Testis (tissue), 3 donors: Measurements from ENCODE around the gene FRG1. TPM values are rescaled to one million over a fixed set of nuclear protein-coding genes. Genes with fewer than 3 reads are reported as not detected.
"Not testable (repeated sequence)": the region's sequence is repeated elsewhere in the genome, so short reads cannot be mapped to it uniquely, and the experiment has no call there.

ENCODE experiments used
- DNase-seq: peaks from one replicate; pipeline ENCODE4 v3.0.0-alpha.2; 2019
- H3K27ac ChIP-seq, 2 donors: fragments of 200-600 bp; sonication (generic); one replicate each; pipeline ENCODE4 v1.5.1; 2019
- H3K27me3 ChIP-seq: fragments of 200-600 bp; sonication (generic); one replicate; pipeline ENCODE4 v1.5.1; 2019
- H3K36me3 ChIP-seq: fragments of 200-600 bp; sonication (generic); one replicate; pipeline ENCODE4 v1.5.1; 2017; ENCODE audit warnings: low read depth; ENCODE audit errors: missing control alignments
- H3K4me1 ChIP-seq: fragments of 200-600 bp; sonication (generic); one replicate; pipeline ENCODE4 v1.5.1; 2019
- H3K4me3 ChIP-seq, 2 donors: fragments of 200-600 bp; sonication (generic); one replicate each; pipeline ENCODE4 v1.5.1; 2017 to 2019
- H3K9me3 ChIP-seq: fragments of 200-600 bp; sonication (generic); one replicate; pipeline ENCODE4 v1.5.1; 2017
- POLR2A ChIP-seq: fragments of 450-650 bp; IDR thresholded peaks from one replicate; pipeline ENCODE4 v1.6.1; 2017; ENCODE audit warnings: antibody characterized with exemption, mild to moderate bottlenecking, moderate library complexity
- WGBS, 2 donors: methylation state at CpG; one replicate each; pipeline ENCODE4 v1.1.5; 2018; 5-methylcytosine and 5-hydroxymethylcytosine counted together
- intact Hi-C: fragments of 100-400 bp; cut with DNase I; formaldehyde crosslinking; loops from one replicate; pipeline ENCODE4 v1.15.1; 2023; ENCODE audit warnings: low total_unique reads
- polyA plus RNA-seq: library from polyadenylated mRNA; stranded (reverse); fragments of 350-450 nt; fragmentation: Illumina TruSeq; extraction: RNeasy Lipid Tissue Mini Kit (QIAGEN cat#74804); gene quantifications from one replicate; pipeline ENCODE4 v1.2.3, GENCODE V29; 2014; ENCODE audit warnings: low read depth, low replicate concordance; ENCODE audit not compliant: insufficient read depth
- total RNA-seq, 2 donors: library from RNA; depleted of rRNA; stranded (reverse); fragments of >200 nt; gene quantifications; one replicate each; pipeline ENCODE4 v1.2.3, GENCODE V29; 2016
- TF ChIP-seq, protein P1 (sequence below), 3 experiments: fragments of 450-650 bp in 2 of 3; fragments of 200-600 bp in 1 of 3; sonication (generic) in 1 of 3; IDR thresholded peaks; one replicate each; pipeline ENCODE4 v1.5.1; 2016 to 2019; ENCODE audit warnings: antibody characterized with exemption in 3 of 3, mild to moderate bottlenecking in 2 of 3, moderate library complexity in 1 of 3

Gene FRG1
- total and polyA plus RNA-seq, 3 donors from 2014 or later, result 26.2 to 36.0 (median 34.6) TPM

- intact Hi-C loops, result no loop called here
- DNase-seq, result no peak
- Histone ChIP-seq H3K4me3 (peak overlapping the region in 1 of 2 donors; percentile 7), H3K27me3 (no peaks in the 10 kb centered on the region), H3K4me1 (no peaks in the 10 kb centered on the region), H3K27ac (no peak overlapping the region), H3K36me3 (no peaks in the 10 kb centered on the region), H3K9me3 (no peaks in the 10 kb centered on the region)
- TF ChIP-seq, protein P1, sequence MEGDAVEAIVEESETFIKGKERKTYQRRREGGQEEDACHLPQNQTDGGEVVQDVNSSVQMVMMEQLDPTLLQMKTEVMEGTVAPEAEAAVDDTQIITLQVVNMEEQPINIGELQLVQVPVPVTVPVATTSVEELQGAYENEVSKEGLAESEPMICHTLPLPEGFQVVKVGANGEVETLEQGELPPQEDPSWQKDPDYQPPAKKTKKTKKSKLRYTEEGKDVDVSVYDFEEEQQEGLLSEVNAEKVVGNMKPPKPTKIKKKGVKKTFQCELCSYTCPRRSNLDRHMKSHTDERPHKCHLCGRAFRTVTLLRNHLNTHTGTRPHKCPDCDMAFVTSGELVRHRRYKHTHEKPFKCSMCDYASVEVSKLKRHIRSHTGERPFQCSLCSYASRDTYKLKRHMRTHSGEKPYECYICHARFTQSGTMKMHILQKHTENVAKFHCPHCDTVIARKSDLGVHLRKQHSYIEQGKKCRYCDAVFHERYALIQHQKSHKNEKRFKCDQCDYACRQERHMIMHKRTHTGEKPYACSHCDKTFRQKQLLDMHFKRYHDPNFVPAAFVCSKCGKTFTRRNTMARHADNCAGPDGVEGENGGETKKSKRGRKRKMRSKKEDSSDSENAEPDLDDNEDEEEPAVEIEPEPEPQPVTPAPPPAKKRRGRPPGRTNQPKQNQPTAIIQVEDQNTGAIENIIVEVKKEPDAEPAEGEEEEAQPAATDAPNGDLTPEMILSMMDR (IDR thresholded peaks at IDR 0.05), result no peak
- no peak for TF ChIP-seq POLR2A
- 85 to 87% methylated on average over 21 to 23 of the region's 23 CpGs for WGBS, 2 donors
These were observed 23.3 kb upstream of the FRG1 start for GRCh38 chr4:189917161-189917891.

- H3K27me3 ChIP-seq, result no peaks in the 10 kb centered on the region
- no peaks in the 10 kb centered on the region for H3K9me3 ChIP-seq
- H3K4me1 ChIP-seq, result no peaks in the 10 kb centered on the region
- H3K27ac ChIP-seq, result no peak overlapping the region
- H3K36me3 ChIP-seq, result no peaks in the 10 kb centered on the region
- TF ChIP-seq POLR2A, result no peak
- TF ChIP-seq, protein P1 (IDR thresholded peaks at IDR 0.05), result no peak
- H3K4me3 ChIP-seq, result no peak overlapping the region
- DNase-seq, result no peak
- intact Hi-C loops, result no loop called here
- WGBS, 2 donors, result 80 to 91% methylated on average over 1 of the region's 1 CpG
These were observed 19.6 kb upstream of the FRG1 start for GRCh38 chr4:189921058-189921457.

DNA sequence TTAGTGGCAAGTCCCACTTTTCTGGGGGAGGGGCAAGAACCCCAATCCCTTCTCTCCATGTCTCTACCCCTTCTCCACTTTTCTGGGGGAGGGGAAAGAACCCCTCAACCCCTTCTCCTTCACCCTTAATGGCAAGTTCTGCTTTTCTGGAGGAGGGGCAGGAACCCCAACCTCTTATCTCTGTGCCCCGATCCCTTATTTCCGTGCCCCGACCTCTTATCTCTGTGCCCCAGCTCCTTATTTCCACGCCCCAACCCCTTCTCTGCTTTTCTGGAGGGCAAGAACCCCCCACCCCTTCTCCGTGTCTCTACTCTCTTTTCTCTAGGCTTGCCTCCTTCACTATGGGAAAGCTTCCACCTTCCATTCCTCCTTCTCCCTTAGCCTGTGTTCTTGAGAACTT is 13.9 kb upstream of the FRG1 start:
- intact Hi-C loops, H3K4me1 ChIP-seq, DNase-seq, H3K27me3 ChIP-seq, H3K4me3 ChIP-seq, H3K9me3 ChIP-seq, H3K36me3 ChIP-seq, H3K27ac ChIP-seq: not testable (repeated sequence)
- 89 to 92% methylated on average over 5 of the region's 5 CpGs for WGBS, 2 donors

GRCh38 chr4:189941005-189941450 is 356 bp downstream of the FRG1 start:
- DNase-seq, result no peak

DNA sequence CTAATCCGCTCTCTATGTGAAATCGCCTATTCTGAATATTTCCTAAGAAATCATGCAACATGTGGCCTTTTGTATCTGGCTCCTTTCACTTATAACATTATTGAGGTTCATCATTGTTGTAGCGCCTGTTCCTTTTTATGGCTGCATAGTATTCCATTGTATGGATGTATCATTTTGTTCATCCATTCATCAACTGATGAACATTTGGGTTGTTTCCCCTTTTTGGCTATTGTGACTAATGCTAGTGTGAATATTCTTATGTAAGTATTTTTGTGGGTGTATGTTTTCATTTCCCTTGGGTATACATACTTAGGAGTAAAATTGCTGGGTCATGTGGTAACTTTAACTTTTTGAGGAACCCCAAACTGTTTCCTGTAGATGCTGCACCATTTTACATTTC is 1.7 kb downstream of the FRG1 start:
- H3K27me3 ChIP-seq, H3K4me1 ChIP-seq, H3K27ac ChIP-seq, H3K4me3 ChIP-seq, intact Hi-C loops, DNase-seq, H3K9me3 ChIP-seq, H3K36me3 ChIP-seq: not testable (repeated sequence)
- 57 to 78% methylated on average over 3 of the region's 3 CpGs for WGBS, 2 donors

More at GRCh38 chr4:189941005-189941450, 356 bp downstream of the FRG1 start:
- no peaks in the 10 kb centered on the region for H3K9me3 ChIP-seq
- TF ChIP-seq, protein P1 (IDR thresholded peaks at IDR 0.05), result no peak
- no peak for TF ChIP-seq POLR2A
- peak overlapping the region; percentile 85 for H3K27ac ChIP-seq
- no peaks in the 10 kb centered on the region for H3K36me3 ChIP-seq
- H3K27me3 ChIP-seq, result no peaks in the 10 kb centered on the region
- intact Hi-C loops, result no loop called here
- peak overlapping the region; percentile 70 to 95 for H3K4me3 ChIP-seq
- WGBS, 2 donors, result 1 to 5% methylated on average over 25 to 31 of the region's 31 CpGs
- H3K4me1 ChIP-seq, result peaks cover 8% of the 10 kb centered on the region

DNA sequence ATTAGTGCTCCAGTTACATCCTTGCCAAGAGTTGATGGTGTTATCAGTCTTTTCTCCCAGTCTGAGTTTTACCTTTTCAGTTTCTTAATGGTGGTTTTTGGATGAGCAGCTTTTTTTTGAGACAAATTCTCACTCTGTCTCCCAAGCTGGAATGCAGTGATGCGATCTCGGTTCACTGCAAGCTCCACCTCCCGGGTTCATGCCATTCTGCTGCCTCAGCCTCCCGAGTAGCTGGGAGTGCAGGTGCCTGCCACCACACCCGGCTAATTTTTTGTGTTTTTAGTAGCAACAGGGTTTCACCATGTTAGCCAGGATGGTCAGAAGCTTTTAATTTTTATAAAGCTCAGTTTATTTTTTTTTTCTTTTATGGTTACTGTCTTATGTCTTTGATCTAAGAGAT is 3.4 kb downstream of the FRG1 start:
- H3K36me3 ChIP-seq, H3K27ac ChIP-seq, H3K27me3 ChIP-seq, H3K9me3 ChIP-seq, H3K4me1 ChIP-seq, H3K4me3 ChIP-seq, DNase-seq, intact Hi-C loops: not testable (repeated sequence)
- 72 to 76% methylated on average over 5 of the region's 5 CpGs for WGBS, 2 donors

- H3K4me3 ChIP-seq, DNase-seq, H3K9me3 ChIP-seq, H3K36me3 ChIP-seq, H3K4me1 ChIP-seq, H3K27ac ChIP-seq, H3K27me3 ChIP-seq, intact Hi-C loops: not testable (repeated sequence)
- 93 to 96% methylated on average over 13 of the region's 13 CpGs for WGBS, 2 donors
These were observed 6.2 kb downstream of the FRG1 start for GRCh38 chr4:189946906-189947305.

DNA sequence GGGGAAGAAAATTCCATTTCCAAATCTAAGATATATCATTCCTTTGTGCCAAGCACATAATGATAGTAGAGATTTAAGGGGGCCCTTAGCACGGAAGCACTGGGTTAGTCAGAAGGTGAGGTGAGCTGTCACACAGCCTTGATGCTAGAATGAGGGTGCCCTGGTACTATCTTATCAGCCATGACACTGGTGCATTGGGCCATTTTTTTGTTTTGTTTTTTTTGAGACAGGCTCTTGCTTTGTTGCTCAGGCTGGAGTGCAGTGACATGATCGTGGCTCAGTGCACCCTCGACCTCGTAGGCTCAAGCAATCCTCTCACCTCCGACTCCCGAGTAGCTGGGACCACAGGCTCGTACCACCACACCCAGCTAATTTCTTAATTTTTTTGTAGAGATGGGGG is 7.8 kb downstream of the FRG1 start:
- H3K27ac ChIP-seq, H3K4me1 ChIP-seq, intact Hi-C loops, H3K4me3 ChIP-seq, H3K27me3 ChIP-seq, H3K9me3 ChIP-seq, H3K36me3 ChIP-seq, DNase-seq: not testable (repeated sequence)
- WGBS, 2 donors, result 83 to 93% methylated on average over 7 of the region's 7 CpGs

DNA sequence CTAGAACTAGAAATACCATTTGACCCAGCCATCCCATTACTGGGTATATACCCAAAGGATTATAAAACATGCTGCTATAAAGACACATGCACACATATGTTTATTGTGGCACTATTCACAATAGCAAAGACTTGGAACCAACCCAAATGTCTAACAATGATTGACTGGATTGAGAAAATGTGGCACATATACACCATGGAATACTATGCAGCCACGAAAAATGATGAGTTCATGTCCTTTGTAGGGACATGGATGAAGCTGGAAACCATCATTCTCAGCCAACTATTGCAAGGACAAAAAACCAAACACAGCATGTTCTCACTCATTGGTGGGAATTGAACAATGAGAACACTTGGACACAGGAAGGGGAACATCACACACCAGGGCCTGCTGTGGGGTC is 28.6 kb downstream of the FRG1 start:
- H3K4me1 ChIP-seq, H3K4me3 ChIP-seq, H3K27ac ChIP-seq, H3K27me3 ChIP-seq, intact Hi-C loops, H3K36me3 ChIP-seq, H3K9me3 ChIP-seq, DNase-seq: not testable (repeated sequence)
- 32 to 53% methylated on average over 1 of the region's 1 CpG for WGBS, 2 donors
